H4 (cell line): ENCODE data around the gene INPP5D. TPM values are rescaled to one million over a fixed set of nuclear protein-coding genes. Genes with fewer than 3 reads are reported as not detected.

Source experiments
- total RNA-seq: library from RNA; depleted of rRNA; stranded (reverse); fragments of >200 nt; shearing (Covaris generic); gene quantifications from 2 replicates; pipeline ENCODE4 v1.2.3, GENCODE V29; 2014; rRNA removed

The INPP5D gene
- total RNA-seq, 1 experiment from 2014 or later, result 0.46 TPM

Other genes starting within 250 kb of the INPP5D start
- gene SNORC, start 190.1 kb upstream of the INPP5D start, total RNA-seq, result 0.10 and 0.25 TPM in 2 replicates
- gene NGEF, start 47.1 kb upstream of the INPP5D start, total RNA-seq, result 1.3 and 3.3 TPM in 2 replicates
- not detected in 2 replicates for gene NEU2, start 27.7 kb upstream of the INPP5D start, total RNA-seq
- 26.6 and 30.6 TPM in 2 replicates for gene ATG16L1, start 191.3 kb downstream of the INPP5D start, total RNA-seq
- gene SAG, start 247.5 kb downstream of the INPP5D start, total RNA-seq, result not detected in 2 replicates